ENCODE data around the gene RAB40B. TPM values are rescaled to one million over a fixed set of nuclear protein-coding genes. Genes with fewer than 3 reads are reported as not detected.

RAB40B gene
- total RNA-seq, 2 experiments from 2014 or later = 21.4 to 22.1 TPM

DNA sequence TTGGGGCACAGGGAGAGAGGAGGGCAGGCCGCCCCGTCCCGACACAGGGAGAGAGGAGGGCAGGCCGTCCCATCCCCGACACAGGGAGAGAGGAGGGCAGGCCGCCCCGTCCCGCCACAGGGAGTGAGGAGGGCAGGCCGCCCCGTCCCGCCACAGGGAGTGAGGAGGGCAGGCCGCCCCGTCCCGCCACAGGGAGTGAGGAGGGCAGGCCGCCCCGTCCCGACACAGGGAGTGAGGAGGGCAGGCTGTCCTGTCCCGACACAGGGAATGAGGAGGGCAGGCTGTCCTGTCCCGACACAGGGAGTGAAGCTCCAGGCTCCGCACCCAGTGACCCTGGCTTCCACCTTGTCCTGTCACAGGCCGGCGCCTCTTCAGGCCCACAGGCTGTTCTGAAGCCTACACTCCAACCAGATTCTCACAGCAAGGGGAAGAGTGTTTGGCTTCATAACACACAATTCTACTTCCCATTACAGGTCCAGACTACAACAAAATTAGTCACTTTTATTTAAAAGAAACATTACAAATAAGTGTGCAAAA lies 84.3 kb downstream of the RAB40B start:
- no peaks in the 10 kb centered on the region for H3K79me2 ChIP-seq (ENCODE audit: insufficient read depth, low read depth, low read length)
- no TSS peak for BruUV-seq (replicated peaks)
- no peaks in the 10 kb centered on the region for H3K4me1 ChIP-seq (ENCODE audit: insufficient read depth, low read length, poor library complexity, severe bottlenecking)
- H3K4me2 ChIP-seq (ENCODE audit: low read length) = no peak overlapping the region
- H2AFZ ChIP-seq (ENCODE audit: low read length) = no peak overlapping the region
- ChIA-PET POLR2A (no interaction called here), CTCF (ENCODE audit: unreplicated experiment) (no interaction called here)
- H4K20me1 ChIP-seq (ENCODE audit: insufficient read depth, low read length) = no peaks in the 10 kb centered on the region
- peaks cover 89% of the 10 kb centered on the region for H3K36me3 ChIP-seq (ENCODE audit: insufficient read depth, low read length)
- no peaks in the 10 kb centered on the region for H3K9me2 ChIP-seq (ENCODE audit: insufficient read depth, low read length)
- intact Hi-C loops (cut with micrococcal nuclease; ENCODE audit: unreplicated experiment) = no loop called here
- H3K4me3 ChIP-seq (ENCODE audit: low read depth, low read length, poor library complexity, severe bottlenecking) = no peak overlapping the region
- no peak for DNase-seq (ENCODE audit: low spot score)
- no peaks in the 10 kb centered on the region for H3K9me3 ChIP-seq (ENCODE audit: low read length)
- TF ChIP-seq EZH2phosphoT487 (IDR thresholded peaks at IDR 0.05; ENCODE audit: borderline replicate concordance, low read depth, low read length) = no peak
- TF ChIP-seq, protein P1, sequence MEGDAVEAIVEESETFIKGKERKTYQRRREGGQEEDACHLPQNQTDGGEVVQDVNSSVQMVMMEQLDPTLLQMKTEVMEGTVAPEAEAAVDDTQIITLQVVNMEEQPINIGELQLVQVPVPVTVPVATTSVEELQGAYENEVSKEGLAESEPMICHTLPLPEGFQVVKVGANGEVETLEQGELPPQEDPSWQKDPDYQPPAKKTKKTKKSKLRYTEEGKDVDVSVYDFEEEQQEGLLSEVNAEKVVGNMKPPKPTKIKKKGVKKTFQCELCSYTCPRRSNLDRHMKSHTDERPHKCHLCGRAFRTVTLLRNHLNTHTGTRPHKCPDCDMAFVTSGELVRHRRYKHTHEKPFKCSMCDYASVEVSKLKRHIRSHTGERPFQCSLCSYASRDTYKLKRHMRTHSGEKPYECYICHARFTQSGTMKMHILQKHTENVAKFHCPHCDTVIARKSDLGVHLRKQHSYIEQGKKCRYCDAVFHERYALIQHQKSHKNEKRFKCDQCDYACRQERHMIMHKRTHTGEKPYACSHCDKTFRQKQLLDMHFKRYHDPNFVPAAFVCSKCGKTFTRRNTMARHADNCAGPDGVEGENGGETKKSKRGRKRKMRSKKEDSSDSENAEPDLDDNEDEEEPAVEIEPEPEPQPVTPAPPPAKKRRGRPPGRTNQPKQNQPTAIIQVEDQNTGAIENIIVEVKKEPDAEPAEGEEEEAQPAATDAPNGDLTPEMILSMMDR (conservative IDR thresholded peaks at IDR 0.05; ENCODE audit: low read length) = no peak
- H3K27ac ChIP-seq (ENCODE audit: low read depth, low read length, poor library complexity, severe bottlenecking) = no peak overlapping the region

DNA sequence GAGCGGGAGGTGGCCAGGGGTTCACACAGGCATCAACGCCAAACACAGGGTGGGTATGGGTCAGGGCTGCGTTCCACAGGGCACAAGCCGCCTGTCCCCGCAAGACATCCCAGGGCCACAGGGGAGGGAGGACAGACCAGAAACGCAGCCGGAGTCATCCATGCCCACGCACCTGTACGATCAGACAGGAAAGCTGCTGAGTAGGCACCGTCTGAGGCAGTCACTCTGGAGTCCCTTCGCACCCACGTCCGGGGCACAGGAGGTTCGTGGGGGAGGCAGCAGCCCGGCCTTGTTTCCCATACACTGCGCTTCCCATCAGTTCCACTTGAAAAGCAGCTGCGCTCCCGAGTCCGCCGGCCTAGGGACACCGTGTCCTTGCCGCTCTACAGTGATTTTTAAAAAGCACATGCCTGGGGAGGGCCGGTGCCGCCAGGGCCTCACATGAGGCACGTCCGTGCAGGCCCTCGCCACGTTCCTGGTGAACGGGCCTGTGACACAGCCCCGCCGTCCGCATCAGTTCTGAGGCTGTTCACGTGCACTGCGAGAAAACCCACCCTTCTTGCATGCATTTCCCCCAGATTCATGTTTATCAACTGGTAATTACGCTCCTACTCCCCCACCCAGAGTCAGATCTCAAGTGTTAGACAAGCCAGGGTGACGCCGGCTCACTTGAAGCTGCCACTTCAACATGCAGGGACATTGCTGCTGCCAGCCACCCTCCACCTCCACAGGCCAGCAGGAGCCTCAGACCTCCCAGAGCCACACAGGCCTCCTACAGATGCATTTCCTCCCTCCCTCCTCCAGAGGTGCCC lies 85.0 kb downstream of the RAB40B start:
- ChIA-PET CTCF (ENCODE audit: unreplicated experiment) (no interaction called here), POLR2A (no interaction called here)
- no peak for DNase-seq (ENCODE audit: low spot score)
- no peak overlapping the region for H3K4me2 ChIP-seq (ENCODE audit: low read length)
- no peak overlapping the region for H3K4me3 ChIP-seq (ENCODE audit: low read depth, low read length, poor library complexity, severe bottlenecking)
- no peak for TF ChIP-seq EZH2phosphoT487 (IDR thresholded peaks at IDR 0.05; ENCODE audit: borderline replicate concordance, low read depth, low read length)
- TF ChIP-seq, protein P1 (conservative IDR thresholded peaks at IDR 0.05; ENCODE audit: low read length) = no peak
- intact Hi-C loops (cut with micrococcal nuclease; ENCODE audit: unreplicated experiment) = no loop called here
- peaks cover 88% of the 10 kb centered on the region for H3K36me3 ChIP-seq (ENCODE audit: insufficient read depth, low read length)
- no peaks in the 10 kb centered on the region for H4K20me1 ChIP-seq (ENCODE audit: insufficient read depth, low read length)
- BruUV-seq (replicated peaks) = no TSS peak
- H3K9me3 ChIP-seq (ENCODE audit: low read length) = no peaks in the 10 kb centered on the region
- H3K27ac ChIP-seq (ENCODE audit: low read depth, low read length, poor library complexity, severe bottlenecking) = no peak overlapping the region
- H2AFZ ChIP-seq (ENCODE audit: low read length) = no peak overlapping the region
- no peaks in the 10 kb centered on the region for H3K9me2 ChIP-seq (ENCODE audit: insufficient read depth, low read length)
- H3K79me2 ChIP-seq (ENCODE audit: insufficient read depth, low read depth, low read length) = no peaks in the 10 kb centered on the region
- no peaks in the 10 kb centered on the region for H3K4me1 ChIP-seq (ENCODE audit: insufficient read depth, low read length, poor library complexity, severe bottlenecking)

Data from OCI-LY7 (cell line).